H9 (cell line): Measurements from ENCODE around the gene ERN1. TPM values are rescaled to one million over a fixed set of nuclear protein-coding genes. Genes with fewer than 3 reads are reported as not detected.

Source experiments
- DNase-seq: peaks from one replicate; pipeline ENCODE4 v3.0.0-alpha.2; 2017
- H2AFZ ChIP-seq: one replicate; pipeline ENCODE4 v1.6.1; 2013; ENCODE audit warnings: mild to moderate bottlenecking, low read length, control low read depth, moderate library complexity
- H2AK5ac ChIP-seq: 2 replicates; pipeline ENCODE4 v1.6.1; 2013; ENCODE audit warnings: low read length, control low read depth, mixed read lengths; ENCODE audit not compliant: insufficient read length
- H2BK120ac ChIP-seq: one replicate; pipeline ENCODE4 v1.6.1; 2013; ENCODE audit warnings: low read depth, mild to moderate bottlenecking, low read length, control low read depth, inconsistent platforms; ENCODE audit not compliant: poor library complexity, severe bottlenecking
- H2BK12ac ChIP-seq: 2 replicates; pipeline ENCODE4 v1.6.1; 2013; ENCODE audit warnings: low read length, control low read depth, mixed read lengths, low read depth; ENCODE audit not compliant: insufficient read length
- H2BK15ac ChIP-seq: 2 replicates; pipeline ENCODE4 v1.6.1; 2013; ENCODE audit warnings: low read depth, low read length, control low read depth
- H2BK20ac ChIP-seq: one replicate; pipeline ENCODE4 v1.6.1; 2013; ENCODE audit warnings: low read depth, mild to moderate bottlenecking, low read length, control low read depth, inconsistent platforms; ENCODE audit not compliant: poor library complexity, severe bottlenecking
- H2BK5ac ChIP-seq: 2 replicates; pipeline ENCODE4 v1.6.1; 2013; ENCODE audit warnings: low read length, control low read depth, mixed read lengths; ENCODE audit not compliant: insufficient read length
- H3K14ac ChIP-seq: 2 replicates; pipeline ENCODE4 v1.6.1; 2013; ENCODE audit warnings: low read length, control low read depth; ENCODE audit not compliant: insufficient read depth
- H3K18ac ChIP-seq: 2 replicates; pipeline ENCODE4 v1.6.1; 2013; ENCODE audit warnings: low read depth, mild to moderate bottlenecking, mixed read lengths, low read length, control low read depth; ENCODE audit not compliant: insufficient read length
- H3K23ac ChIP-seq: 2 replicates; pipeline ENCODE4 v1.6.1; 2013; ENCODE audit warnings: low read length, control low read depth, mixed read lengths, low read depth; ENCODE audit not compliant: insufficient read length
- H3K23me2 ChIP-seq: 2 replicates; pipeline ENCODE4 v1.6.1; 2013; ENCODE audit warnings: low read depth, mild to moderate bottlenecking, mixed read lengths, low read length, control low read depth; ENCODE audit not compliant: insufficient read length, poor library complexity, severe bottlenecking
- H3K27ac ChIP-seq: 2 replicates; pipeline ENCODE4 v1.5.1; 2013; ENCODE audit warnings: low read length, control low read depth, mixed read lengths, low read depth; ENCODE audit not compliant: insufficient read length
- H3K27me3 ChIP-seq: 2 replicates; pipeline ENCODE4 v1.6.1; 2013; ENCODE audit warnings: low read length, control low read depth, inconsistent platforms; ENCODE audit not compliant: insufficient read depth
- H3K4ac ChIP-seq: 2 replicates; pipeline ENCODE4 v1.6.1; 2013; ENCODE audit warnings: low read depth, mild to moderate bottlenecking, control low read depth, inconsistent platforms, low read length, moderate library complexity
- H3K4me1 ChIP-seq: 2 replicates; pipeline ENCODE4 v1.6.1; 2013; ENCODE audit warnings: low read length, control low read depth, inconsistent platforms; ENCODE audit not compliant: insufficient read depth
- H3K4me2 ChIP-seq: 2 replicates; pipeline ENCODE4 v1.6.1; 2013; ENCODE audit warnings: low read length, control low read depth, mixed read lengths; ENCODE audit not compliant: insufficient read length, insufficient read depth
- H3K56ac ChIP-seq: 2 replicates; pipeline ENCODE4 v1.6.1; 2013; ENCODE audit warnings: low read depth, mild to moderate bottlenecking, mixed read lengths, low read length, control low read depth; ENCODE audit not compliant: insufficient read length
- H3K79me1 ChIP-seq: 2 replicates; pipeline ENCODE4 v1.6.1; 2013; ENCODE audit warnings: low read depth, mild to moderate bottlenecking, moderate library complexity, low read length, control low read depth, inconsistent platforms; ENCODE audit not compliant: insufficient read depth, poor library complexity, severe bottlenecking
- H3K79me2 ChIP-seq: 2 replicates; pipeline ENCODE4 v1.6.1; 2013; ENCODE audit warnings: low read length, control low read depth, inconsistent platforms; ENCODE audit not compliant: insufficient read depth
- H3K9ac ChIP-seq: 2 replicates; pipeline ENCODE4 v1.6.1; 2013; ENCODE audit warnings: low read length, control low read depth, mixed read lengths; ENCODE audit not compliant: insufficient read length; ENCODE audit errors: extremely low read depth
- H3K9me3 ChIP-seq: one replicate; pipeline ENCODE4 v1.6.1; 2013; ENCODE audit warnings: low read depth, low read length, inconsistent platforms; ENCODE audit not compliant: control insufficient read depth
- H3T11ph ChIP-seq: one replicate; pipeline ENCODE4 v1.6.1; 2013; ENCODE audit warnings: mild to moderate bottlenecking, low read length, control low read depth, inconsistent platforms
- H4K20me1 ChIP-seq: one replicate; pipeline ENCODE4 v1.6.1; 2013; ENCODE audit not compliant: control insufficient read depth, insufficient read length, insufficient read depth
- H4K5ac ChIP-seq: 2 replicates; pipeline ENCODE4 v1.6.1; 2013; ENCODE audit warnings: low read depth, mild to moderate bottlenecking, mixed read lengths, low read length, control low read depth; ENCODE audit not compliant: insufficient read length
- H4K8ac ChIP-seq: replicated peaks from 2 replicates; pipeline ENCODE4 v1.6.1; 2013; ENCODE audit warnings: low read length, control low read depth, mixed read lengths, low read depth; ENCODE audit not compliant: insufficient read length
- H4K91ac ChIP-seq: 2 replicates; pipeline ENCODE4 v1.6.1; 2013; ENCODE audit warnings: low read depth, mild to moderate bottlenecking, moderate library complexity, mixed read lengths, low read length, control low read depth; ENCODE audit not compliant: insufficient read length
- H3K27ac Mint-ChIP-seq, 3 experiments: 2 replicates in 2 of 3; 3 replicates in 1 of 3; pipeline ENCODE4 v1.8.0; 2020 to 2021; ENCODE audit warnings: mixed read lengths in 3 of 3, mild to moderate bottlenecking in 1 of 3, moderate library complexity in 1 of 3
- H3K27me3 Mint-ChIP-seq: 2 replicates; pipeline ENCODE4 v1.8.0; 2021; ENCODE audit warnings: low read depth, mild to moderate bottlenecking, moderate library complexity, mixed read lengths
- H3K36me3 Mint-ChIP-seq, 3 experiments: 2 replicates in 2 of 3; 3 replicates in 1 of 3; pipeline ENCODE4 v1.8.0; 2020 to 2021; ENCODE audit warnings: low read depth in 3 of 3, mixed read lengths in 3 of 3; ENCODE audit not compliant: insufficient read depth in 1 of 3
- H3K4me1 Mint-ChIP-seq, 2 experiments: 2 replicates each; pipeline ENCODE4 v1.8.0; 2020; ENCODE audit warnings: mixed read lengths in 2 of 2
- H3K4me3 Mint-ChIP-seq, 2 experiments: 2 replicates in 1 of 2; 3 replicates in 1 of 2; pipeline ENCODE4 v1.8.0; 2020 to 2021; ENCODE audit warnings: mild to moderate bottlenecking in 2 of 2, mixed read lengths in 2 of 2, moderate library complexity in 1 of 2
- H3K9me3 Mint-ChIP-seq, 2 experiments: 2 replicates in 1 of 2; 3 replicates in 1 of 2; pipeline ENCODE4 v1.8.0; 2020; ENCODE audit warnings: mild to moderate bottlenecking in 2 of 2, mixed read lengths in 2 of 2, moderate library complexity in 1 of 2
- WGBS: extraction: QIAGEN DNeasy Blood & Tissue Kit; methylation state at CpG from one replicate; pipeline ENCODE4 v1.1.7; 2013; ENCODE audit warnings: missing lambda C conversion rate, low lambda C conversion rate, mixed read lengths; ENCODE audit not compliant: insufficient read length; ENCODE audit errors: extremely low coverage; 5-methylcytosine and 5-hydroxymethylcytosine counted together
- total RNA-seq: library from RNA; stranded (reverse); gene quantifications from 2 replicates; pipeline ENCODE4 v1.2.1, GENCODE V29; 2021
- TF ChIP-seq, protein P1 (sequence below): fragments of 200-600 bp; sonication (generic); conservative IDR thresholded peaks from 3 replicates; pipeline ENCODE4 v1.8.0; 2021; ENCODE audit warnings: antibody characterized with exemption, mild to moderate bottlenecking

ERN1 gene
- total RNA-seq, 1 experiment from 2014 or later, result 5.0 TPM

DNA sequence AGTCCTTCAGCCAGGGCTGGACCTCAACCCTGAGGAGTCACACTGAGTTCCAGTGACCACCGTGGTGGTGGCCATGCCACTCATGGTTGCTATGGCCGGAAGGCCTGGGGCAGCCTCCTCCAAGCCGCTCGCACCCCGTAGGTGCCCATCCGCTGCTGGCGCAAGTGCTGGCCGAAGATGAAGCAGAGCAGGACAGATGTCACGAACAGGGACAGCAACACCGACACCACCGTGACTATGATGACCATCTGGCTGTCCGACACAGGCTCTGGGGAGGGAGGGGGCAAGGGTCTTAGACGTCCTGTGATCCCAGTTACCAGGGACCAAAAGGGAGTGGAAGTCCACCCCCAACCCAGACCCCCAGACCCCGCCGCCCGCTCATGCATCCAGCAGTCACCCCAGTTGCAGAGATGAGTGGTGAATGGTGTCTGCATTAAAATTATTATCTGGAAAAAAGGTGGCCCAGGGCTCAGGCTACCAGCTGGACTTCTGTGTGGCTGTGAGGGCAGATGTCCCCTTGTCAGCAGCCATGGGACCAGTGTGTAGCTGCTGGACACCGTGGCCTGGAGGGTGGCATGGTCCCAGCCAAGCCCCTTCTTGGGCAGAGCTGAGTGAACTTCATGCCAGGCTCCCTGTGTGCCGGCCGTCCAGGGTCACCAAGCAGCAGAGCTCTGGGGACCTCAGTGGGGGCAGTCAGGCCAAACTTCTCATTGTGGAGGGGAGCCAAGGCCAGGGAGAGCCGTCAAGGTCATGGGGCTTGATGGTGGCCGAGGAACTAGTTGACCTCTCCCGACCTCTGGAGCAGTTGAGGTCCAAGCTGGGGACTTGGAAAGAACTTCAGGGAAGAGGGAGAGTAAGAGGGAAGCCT is 127.1 kb downstream of the ERN1 start:
- H3K56ac ChIP-seq, result no peak overlapping the region
- H4K91ac ChIP-seq, result no peak overlapping the region
- H3K27me3 ChIP-seq, result no peaks in the 10 kb centered on the region
- H2AK5ac ChIP-seq, result no peak overlapping the region
- H3K79me1 ChIP-seq, result no peaks in the 10 kb centered on the region
- H3K4me2 ChIP-seq, result no peak overlapping the region
- no peak overlapping the region for H2BK15ac ChIP-seq
- DNase-seq, result peak; percentile 26
- no peaks in the 10 kb centered on the region for H3K9me3 ChIP-seq
- no peak overlapping the region for H2BK5ac ChIP-seq
- H2AFZ ChIP-seq, result no peak overlapping the region
- H2BK120ac ChIP-seq, result no peak overlapping the region
- peaks cover 6% of the 10 kb centered on the region for H3K23me2 ChIP-seq
- TF ChIP-seq, protein P1, sequence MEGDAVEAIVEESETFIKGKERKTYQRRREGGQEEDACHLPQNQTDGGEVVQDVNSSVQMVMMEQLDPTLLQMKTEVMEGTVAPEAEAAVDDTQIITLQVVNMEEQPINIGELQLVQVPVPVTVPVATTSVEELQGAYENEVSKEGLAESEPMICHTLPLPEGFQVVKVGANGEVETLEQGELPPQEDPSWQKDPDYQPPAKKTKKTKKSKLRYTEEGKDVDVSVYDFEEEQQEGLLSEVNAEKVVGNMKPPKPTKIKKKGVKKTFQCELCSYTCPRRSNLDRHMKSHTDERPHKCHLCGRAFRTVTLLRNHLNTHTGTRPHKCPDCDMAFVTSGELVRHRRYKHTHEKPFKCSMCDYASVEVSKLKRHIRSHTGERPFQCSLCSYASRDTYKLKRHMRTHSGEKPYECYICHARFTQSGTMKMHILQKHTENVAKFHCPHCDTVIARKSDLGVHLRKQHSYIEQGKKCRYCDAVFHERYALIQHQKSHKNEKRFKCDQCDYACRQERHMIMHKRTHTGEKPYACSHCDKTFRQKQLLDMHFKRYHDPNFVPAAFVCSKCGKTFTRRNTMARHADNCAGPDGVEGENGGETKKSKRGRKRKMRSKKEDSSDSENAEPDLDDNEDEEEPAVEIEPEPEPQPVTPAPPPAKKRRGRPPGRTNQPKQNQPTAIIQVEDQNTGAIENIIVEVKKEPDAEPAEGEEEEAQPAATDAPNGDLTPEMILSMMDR, result no peak
- no peak overlapping the region for H4K5ac ChIP-seq
- no peaks in the 10 kb centered on the region for H3K79me2 ChIP-seq
- H3K18ac ChIP-seq, result no peak overlapping the region
- 0 out of 7 replicates have a peak, but pooled peaks cover 0 to 2% (median 0%) of the 10 kb centered on the region in 3 experiments for H3K36me3 Mint-ChIP-seq
- H3T11ph ChIP-seq, result no peak overlapping the region
- no peak overlapping the region; the same call in 1 of the 2 replicates for H3K14ac ChIP-seq
- H3K27me3 Mint-ChIP-seq, result peaks cover 22% of the 10 kb centered on the region
- no peak overlapping the region for H3K27ac Mint-ChIP-seq
- no peaks in the 10 kb centered on the region; a peak in 1 of 5 replicates for H3K9me3 Mint-ChIP-seq
- H3K4ac ChIP-seq, result no peak overlapping the region
- no peak overlapping the region for H2BK20ac ChIP-seq
- no CpG with 5 or more reads among the region's 22 CpGs for whole genome bisulfite sequencing
- H4K8ac ChIP-seq, result no peak overlapping the region
- no peak overlapping the region for H3K23ac ChIP-seq
- peaks cover 6 to 21% of the 10 kb centered on the region in 2 experiments for H3K4me1 Mint-ChIP-seq
- H3K27ac ChIP-seq, result no peak overlapping the region
- no peaks in the 10 kb centered on the region for H4K20me1 ChIP-seq
- H3K9ac ChIP-seq, result no peak overlapping the region
- H3K4me1 ChIP-seq, result no peaks in the 10 kb centered on the region
- no peak overlapping the region for H2BK12ac ChIP-seq
- no peak overlapping the region for H3K4me3 Mint-ChIP-seq
